NCI-H2196 treated with DMSO at 0.1 percent for 48 hours (cell line): ENCODE measurements around the gene ZFYVE28.
"Not testable (repeated sequence)": the region's sequence is repeated elsewhere in the genome, so short reads cannot be mapped to it uniquely, and the experiment has no call there.

Experiments used
- DNase-seq: peaks from one replicate; lab custom pipeline; 2025; ENCODE audit not compliant: unreplicated experiment; lab: John Stamatoyannopoulos, UW

The ZFYVE28 gene

GRCh38 chr4:2393353-2394270, 24.8 kb downstream of the ZFYVE28 start:
- DNase-seq, result no peak

DNA sequence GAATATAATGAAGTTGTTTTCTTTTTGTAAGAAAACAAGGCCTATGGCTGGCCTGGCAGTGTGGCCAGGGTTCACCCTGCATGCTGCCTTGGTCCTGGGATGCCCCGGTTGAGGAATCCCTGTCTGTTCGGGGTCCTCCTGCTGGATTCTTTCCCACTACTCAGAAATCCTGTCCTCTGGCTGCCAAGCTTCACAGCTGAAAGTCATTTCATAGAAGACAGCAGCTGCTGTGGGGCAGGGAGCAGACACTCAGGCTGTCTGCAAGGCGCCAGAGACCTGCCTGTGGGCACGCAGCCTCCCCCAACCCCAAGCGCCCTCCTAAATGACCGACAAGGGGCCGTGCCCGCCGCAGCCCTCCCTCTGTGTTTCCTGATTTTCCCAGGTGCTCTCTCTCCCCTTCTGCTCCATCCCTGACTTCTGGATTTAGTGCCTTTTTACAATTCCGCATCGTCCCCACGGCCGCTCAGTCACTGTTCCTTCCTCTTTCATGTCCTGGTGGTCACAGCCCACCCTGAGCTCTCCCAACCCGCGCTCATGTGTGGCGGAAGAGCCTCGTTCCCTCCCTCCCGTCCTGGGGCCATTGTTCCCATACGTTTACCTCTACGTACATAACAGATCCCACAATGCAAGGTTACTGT, 27.5 kb downstream of the ZFYVE28 start:
- no peak for DNase-seq

- no peak for DNase-seq
These were observed 28.3 kb downstream of the ZFYVE28 start for GRCh38 chr4:2390146-2390545.

- DNase-seq, result no peak
These were observed 28.8 kb downstream of the ZFYVE28 start for GRCh38 chr4:2389691-2390090.

DNA sequence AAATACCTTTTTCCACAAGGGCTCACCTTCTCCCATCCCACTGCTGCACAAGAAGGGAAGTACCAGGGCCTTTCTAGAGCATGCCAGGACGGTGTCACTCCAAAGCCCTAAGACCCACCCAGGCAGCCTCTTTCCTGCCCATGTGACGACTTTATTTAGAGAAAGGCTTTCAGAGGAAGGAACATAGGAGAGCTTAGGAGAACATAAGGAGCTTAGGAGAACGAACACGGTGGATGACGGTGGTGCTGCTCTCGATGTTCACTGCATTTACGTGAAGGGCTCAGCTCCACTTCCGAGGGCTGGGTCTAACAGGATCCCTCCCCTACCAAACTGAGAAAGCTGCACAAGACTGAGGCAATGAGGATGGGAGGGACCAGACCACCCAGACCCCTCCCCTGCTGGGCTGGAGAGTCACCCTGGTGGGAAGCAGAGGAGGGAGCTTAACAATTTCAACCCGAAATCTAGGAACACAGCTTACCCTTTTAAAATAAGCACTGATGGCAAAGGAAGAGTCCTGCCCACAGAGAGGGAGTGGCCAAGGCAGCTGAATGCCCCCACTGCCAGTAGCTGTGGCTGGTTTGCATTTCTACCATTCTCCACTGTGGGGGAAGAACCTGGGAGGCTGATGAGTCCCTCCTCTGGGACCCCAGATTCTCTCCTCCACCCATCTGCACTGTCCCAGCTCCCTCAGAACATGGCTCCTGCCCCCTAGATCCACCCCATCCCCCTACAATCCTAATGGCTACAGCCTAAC, 29.8 kb downstream of the ZFYVE28 start:
- DNase-seq, result no peak

DNA sequence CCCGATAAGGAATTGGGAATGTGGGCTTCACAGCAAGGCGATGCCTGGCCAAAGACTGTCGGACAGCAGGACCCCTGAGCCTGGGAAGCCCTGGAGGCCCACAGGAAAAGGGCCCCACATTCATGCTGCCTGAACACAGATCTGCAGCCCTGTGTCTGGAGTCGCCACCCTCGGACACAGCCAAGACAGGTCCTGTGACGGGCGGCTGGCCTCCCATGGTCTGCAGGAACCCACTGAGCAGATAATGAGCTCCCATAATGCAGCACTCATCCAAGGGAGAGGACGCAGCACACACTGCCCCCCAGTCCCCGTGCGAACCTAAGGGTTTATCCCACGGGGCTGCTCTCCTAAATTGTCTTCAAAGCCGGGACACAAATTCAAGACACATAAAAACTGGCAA, 30.6 kb downstream of the ZFYVE28 start:
- DNase-seq, result no peak

DNA sequence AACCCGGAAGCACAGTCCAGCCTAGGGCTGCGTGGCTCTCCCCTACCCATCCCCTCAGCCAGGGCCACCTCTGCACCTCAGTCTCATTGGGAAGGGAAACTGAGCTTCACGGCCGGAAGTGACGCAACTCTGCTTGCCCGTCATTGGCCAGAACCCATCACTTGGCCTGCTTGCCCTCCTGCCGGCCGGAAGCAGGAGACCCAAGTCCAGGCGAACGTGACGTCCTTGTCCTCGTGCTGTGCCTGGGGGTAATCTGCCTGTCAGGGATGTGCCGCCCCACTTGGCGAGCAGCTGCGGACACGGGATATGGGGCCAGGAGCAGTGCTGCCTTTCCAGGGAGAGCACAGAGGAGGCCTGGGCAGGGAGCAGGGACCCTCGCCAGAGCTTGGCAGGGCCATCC, 31.2 kb downstream of the ZFYVE28 start:
- DNase-seq, result no peak

DNA sequence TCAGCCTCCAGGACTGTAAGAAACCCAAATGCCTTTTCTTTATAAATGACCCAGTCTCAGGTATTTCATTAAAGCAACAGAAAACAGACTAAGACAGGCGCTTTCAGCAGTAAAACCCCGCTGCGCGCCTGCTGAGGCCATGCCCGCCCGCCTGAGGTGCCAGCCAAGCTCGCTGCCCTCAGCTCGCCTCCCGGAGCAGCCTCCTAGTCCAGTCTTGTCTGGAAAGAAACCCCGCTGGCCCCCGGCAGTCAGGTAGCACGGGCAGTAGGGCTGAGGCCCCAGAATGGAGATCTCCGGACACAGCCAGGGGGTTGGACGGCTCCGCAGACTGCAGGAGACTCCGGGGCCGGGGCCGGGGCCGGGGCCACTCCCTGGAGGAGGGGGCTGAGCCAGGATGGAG, 31.7 kb downstream of the ZFYVE28 start:
- no peak for DNase-seq

GRCh38 chr4:2385516-2385915, 32.9 kb downstream of the ZFYVE28 start:
- no peak for DNase-seq

DNA sequence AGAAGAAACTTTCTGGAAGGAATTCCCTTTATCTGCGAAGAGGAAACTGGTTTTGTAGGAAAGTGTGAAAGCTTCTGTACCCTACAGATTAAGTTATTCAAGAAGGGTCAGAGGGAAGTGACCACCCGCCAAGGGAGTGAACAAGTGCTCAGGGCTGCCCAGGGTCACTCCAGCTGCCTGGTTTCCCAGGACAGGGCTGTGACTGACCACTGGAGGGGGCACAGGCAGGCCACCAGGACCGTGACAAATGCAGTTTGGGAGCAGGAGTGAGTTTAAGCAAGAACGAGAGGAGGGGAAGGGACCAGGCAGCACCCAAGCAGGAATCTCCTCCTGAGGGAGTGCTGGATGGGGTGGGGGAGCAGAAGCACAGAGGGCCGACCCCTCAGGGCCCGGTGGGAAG, 34.2 kb downstream of the ZFYVE28 start:
- no peak for DNase-seq

GRCh38 chr4:2383760-2384159, 34.7 kb downstream of the ZFYVE28 start:
- DNase-seq, result no peak

DNA sequence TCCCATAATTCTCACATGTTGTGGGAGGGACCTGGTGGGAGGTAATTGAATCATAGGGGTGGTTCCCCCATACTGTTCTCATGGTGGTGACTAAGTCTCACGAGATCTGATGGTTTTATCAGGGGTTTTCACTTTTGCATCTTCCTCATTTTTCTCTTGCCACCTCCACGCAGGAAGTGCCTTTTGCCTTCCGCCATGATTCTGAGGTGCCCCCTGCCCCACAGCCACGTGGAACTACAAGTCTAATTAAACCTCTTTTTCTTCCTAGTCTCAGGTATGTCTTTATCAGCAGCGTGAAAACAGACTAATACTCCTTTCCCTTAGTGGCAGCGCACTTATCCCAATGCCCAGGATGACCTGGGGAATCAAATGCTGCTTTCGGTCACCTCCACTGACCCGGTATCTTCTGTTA, 35.2 kb downstream of the ZFYVE28 start:
- not testable (repeated sequence) for DNase-seq

GRCh38 chr4:2382769-2383202, 35.7 kb downstream of the ZFYVE28 start:
- not testable (repeated sequence) for DNase-seq

DNA sequence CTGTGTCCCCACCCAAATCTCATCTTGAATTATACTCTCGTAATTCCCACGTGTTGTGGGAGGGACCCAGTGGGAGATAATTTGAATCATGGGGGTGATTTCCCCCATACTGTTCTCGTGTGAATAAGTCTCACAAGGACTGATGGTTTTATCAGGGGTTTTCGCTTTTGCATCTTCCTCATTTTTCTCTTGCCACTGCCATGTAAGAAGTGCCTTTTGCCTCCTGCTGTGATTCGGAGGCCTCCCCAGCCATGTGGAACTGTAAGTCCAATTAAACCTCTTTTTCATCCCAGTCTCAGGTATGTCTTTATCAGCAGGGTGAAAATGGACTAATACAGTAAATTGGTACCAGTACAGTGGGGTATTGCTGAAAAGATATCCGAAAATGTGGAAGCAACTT, 37.9 kb downstream of the ZFYVE28 start:
- DNase-seq, result not testable (repeated sequence)

DNA sequence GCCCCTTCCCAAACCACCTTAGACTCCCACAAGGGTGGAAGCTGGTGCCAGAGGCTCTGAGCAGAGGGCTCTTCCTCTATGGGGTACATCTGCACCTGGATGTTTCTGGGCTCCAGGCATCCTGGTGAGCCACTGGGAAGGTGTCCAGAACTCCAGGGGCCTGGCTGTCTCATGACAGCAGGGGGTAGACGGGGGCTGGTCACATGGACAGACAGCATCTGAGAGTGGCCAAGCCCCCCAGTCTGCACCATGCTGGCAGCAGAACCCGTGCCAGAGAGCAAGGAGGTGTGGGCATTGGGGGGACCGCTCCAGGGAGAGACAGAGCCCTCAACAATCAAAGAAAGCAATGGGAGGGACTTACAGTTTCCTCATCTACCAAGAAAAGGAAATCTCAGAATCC, 39.5 kb downstream of the ZFYVE28 start:
- no peak for DNase-seq

GRCh38 chr4:2378401-2378800, 40.0 kb downstream of the ZFYVE28 start:
- no peak for DNase-seq

DNA sequence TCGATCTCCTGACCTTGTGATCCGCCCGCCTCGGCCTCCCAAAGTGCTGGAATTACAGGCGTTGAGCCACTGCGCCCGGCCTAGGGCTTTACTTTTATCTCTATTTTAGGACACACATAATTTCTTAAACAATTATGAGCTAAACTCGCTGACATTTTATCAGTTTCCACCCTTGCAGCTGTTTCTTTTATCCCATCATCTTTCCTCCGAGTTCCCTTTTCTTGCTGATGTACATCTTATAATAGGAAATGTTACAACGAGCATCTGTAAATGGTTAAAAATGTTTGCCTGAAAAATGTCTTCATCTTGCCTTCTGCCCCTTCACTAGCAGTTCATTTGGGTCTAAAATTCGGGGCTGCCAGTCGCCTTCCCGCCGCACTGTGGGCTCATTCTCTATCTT, 41.2 kb downstream of the ZFYVE28 start:
- DNase-seq, result no peak

- no peak for DNase-seq
These were observed 43.0 kb downstream of the ZFYVE28 start for GRCh38 chr4:2375427-2375826.

GRCh38 chr4:2373532-2373931, 44.9 kb downstream of the ZFYVE28 start:
- no peak for DNase-seq

- no peak for DNase-seq
These were observed 45.9 kb downstream of the ZFYVE28 start for GRCh38 chr4:2372488-2373030.

DNA sequence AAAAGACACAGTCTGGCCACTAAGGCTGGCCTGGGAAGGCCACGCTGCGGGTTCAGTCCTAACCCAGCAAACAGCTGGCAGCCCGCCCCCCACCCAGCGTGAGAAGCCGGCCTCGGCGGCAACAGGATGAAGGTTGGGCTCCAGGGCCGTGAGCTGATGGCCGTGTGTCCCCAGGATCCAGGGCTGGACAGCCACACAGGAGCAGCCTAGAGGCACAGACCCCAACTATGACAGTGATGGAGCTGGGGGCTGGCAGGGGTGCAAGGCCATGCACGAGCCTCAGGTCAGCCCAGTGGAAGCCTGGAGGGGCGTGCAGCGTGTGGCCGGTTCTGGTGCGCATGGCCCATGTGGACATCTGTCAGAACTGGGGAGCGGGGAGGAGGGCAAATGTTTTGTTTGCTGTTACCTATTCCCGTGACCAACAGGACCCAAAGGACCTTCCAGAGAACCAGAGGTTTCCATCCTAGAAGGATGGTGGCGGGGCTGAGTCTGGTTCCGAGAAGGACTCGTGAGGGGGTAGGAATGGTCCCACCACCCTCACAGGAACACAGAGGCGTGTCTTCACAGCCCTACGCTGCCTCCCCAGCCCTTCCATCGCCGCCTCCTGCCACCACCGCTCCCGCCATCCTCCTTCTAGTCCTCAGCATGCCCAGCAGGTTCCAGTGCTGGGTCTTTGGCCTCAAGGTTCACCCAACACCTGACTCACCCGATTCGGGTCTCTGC, 46.5 kb downstream of the ZFYVE28 start:
- DNase-seq, result no peak
